ENCODE results near the gene TCIRG1. TPM values are rescaled to one million over a fixed set of nuclear protein-coding genes. Genes with fewer than 3 reads are reported as not detected.
A peak's percentile ranks its signal among the peaks of the same experiment; 100 is the strongest.

Gene TCIRG1
- total and polyA plus RNA-seq, 4 donors = 32.2 to 96.1 (median 44.5) TPM

DNA sequence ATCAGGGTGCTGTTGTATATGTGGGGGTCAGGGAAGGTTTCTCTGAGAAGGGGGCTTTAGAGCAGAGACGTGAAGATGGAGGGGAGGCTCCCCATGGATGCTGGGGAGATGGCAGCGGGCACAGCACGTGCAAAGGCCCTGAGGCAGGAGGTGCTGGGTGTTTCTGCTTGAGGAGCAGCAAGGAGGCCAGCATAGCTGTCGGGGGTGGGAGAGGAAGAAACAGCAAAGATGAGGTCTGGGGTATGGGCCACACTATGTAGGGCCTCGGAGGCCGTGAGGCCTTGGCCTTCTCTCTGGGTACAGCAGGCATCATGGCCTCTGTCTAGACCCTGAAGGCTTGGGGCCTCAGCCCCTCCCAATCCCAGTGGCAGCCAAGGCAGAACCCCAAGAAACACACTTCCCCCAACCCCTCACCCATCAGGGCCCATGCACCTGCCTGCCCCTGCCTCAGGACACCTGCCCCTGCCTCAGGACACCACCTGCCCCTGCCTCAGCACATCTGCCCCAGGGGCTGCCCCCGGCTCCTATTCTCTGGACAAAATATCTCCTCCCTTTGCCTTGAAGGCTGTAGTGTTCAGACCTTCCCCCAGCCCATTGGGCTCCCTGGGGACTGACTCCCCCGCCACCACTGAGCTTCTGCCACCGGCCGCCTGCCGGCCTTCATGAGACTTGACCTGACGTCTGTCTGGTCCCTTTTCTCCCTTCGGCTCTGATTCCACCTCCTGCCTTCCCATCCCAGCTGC, 22.5 kb upstream of the TCIRG1 start (continued):
- TF ChIP-seq JUND (IDR thresholded peaks at IDR 0.05) (no peak), YY1 (IDR thresholded peaks at IDR 0.05) (no peak), RXRA (IDR thresholded peaks at IDR 0.05) (no peak), ZBTB33 (IDR thresholded peaks at IDR 0.05) (no peak), HNF4A (conservative IDR thresholded peaks at IDR 0.05) (no peak), FOXA2 (IDR thresholded peaks at IDR 0.05) (no peak), TAF1 (conservative IDR thresholded peaks at IDR 0.05) (no peak), NR2F2 (IDR thresholded peaks at IDR 0.05) (no peak), FOXA1 (IDR thresholded peaks at IDR 0.05) (no peak)

- WGBS = 53% methylated on average over 16 of the region's 16 CpGs
- H3K27ac ChIP-seq (ENCODE audit: low read depth in 1 of 2, low read length in 2 of 2) = no peak overlapping the region
- no peak for DNase-seq (ENCODE audit: low spot score)
- no peaks in the 10 kb centered on the region for H3K36me3 ChIP-seq (ENCODE audit: control insufficient read depth in 4 of 4, insufficient read depth in 3 of 4, low read depth in 1 of 4, low read length in 3 of 4)
- H3K4me1 ChIP-seq (ENCODE audit: control insufficient read depth in 4 of 4, insufficient read depth in 4 of 4, low read length in 3 of 4) = peaks cover 1 to 12% (median 8%) of the 10 kb centered on the region in 4 donors
- H3K27me3 ChIP-seq (ENCODE audit: control insufficient read depth in 4 of 4, insufficient read depth in 4 of 4, low read length in 3 of 4) = no peaks in the 10 kb centered on the region
- H3K9ac ChIP-seq (ENCODE audit: low read depth in 1 of 2, low read length in 2 of 2) = no peak overlapping the region
- no peak overlapping the region for H3K4me3 ChIP-seq (ENCODE audit: low read depth in 1 of 3, low read length in 3 of 3)
- no peaks in the 10 kb centered on the region for H3K9me3 ChIP-seq (ENCODE audit: control insufficient read depth in 4 of 4, low read length in 3 of 4)
- TF ChIP-seq RXRA (IDR thresholded peaks at IDR 0.05) = peak in 1 of 2 donors; percentile 21
- no peak for TF ChIP-seq SP1 (IDR thresholded peaks at IDR 0.05)
- TF ChIP-seq HNF4A (conservative IDR thresholded peaks at IDR 0.05) = peak; percentile 19 to 20
- no peak for TF ChIP-seq GABPA (IDR thresholded peaks at IDR 0.05 in 1 of 2, conservative IDR thresholded peaks at IDR 0.05 in 1 of 2)
- TF ChIP-seq, protein P1, sequence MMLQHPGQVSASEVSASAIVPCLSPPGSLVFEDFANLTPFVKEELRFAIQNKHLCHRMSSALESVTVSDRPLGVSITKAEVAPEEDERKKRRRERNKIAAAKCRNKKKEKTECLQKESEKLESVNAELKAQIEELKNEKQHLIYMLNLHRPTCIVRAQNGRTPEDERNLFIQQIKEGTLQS (IDR thresholded peaks at IDR 0.05) = no peak
- no peak for TF ChIP-seq ZBTB33 (IDR thresholded peaks at IDR 0.05)
Measured at GRCh38 chr11:68016904-68017817, 21.7 kb upstream of the TCIRG1 start.

GRCh38 chr11:68017980-68018729, 20.7 kb upstream of the TCIRG1 start:
- H3K27ac ChIP-seq (ENCODE audit: low read depth in 1 of 2, low read length in 2 of 2) = no peak overlapping the region
- H3K27me3 ChIP-seq (ENCODE audit: control insufficient read depth in 4 of 4, insufficient read depth in 4 of 4, low read length in 3 of 4) = no peaks in the 10 kb centered on the region
- no peaks in the 10 kb centered on the region for H3K36me3 ChIP-seq (ENCODE audit: control insufficient read depth in 4 of 4, insufficient read depth in 3 of 4, low read depth in 1 of 4, low read length in 3 of 4)
- DNase-seq (ENCODE audit: low spot score) = no peak
- H3K9ac ChIP-seq (ENCODE audit: low read depth in 1 of 2, low read length in 2 of 2) = no peak overlapping the region
- TF ChIP-seq HNF4G (IDR thresholded peaks at IDR 0.05) (no peak), SP1 (IDR thresholded peaks at IDR 0.05) (no peak), MAX (IDR thresholded peaks at IDR 0.05) (no peak), FOXA1 (IDR thresholded peaks at IDR 0.05) (no peak), REST (IDR thresholded peaks at IDR 0.05) (no peak)
- H3K4me3 ChIP-seq (ENCODE audit: low read depth in 1 of 3, low read length in 3 of 3) = no peak overlapping the region
- 85% methylated on average over 27 of the region's 27 CpGs for WGBS
- peaks cover 1 to 12% (median 8%) of the 10 kb centered on the region in 4 donors for H3K4me1 ChIP-seq (ENCODE audit: control insufficient read depth in 4 of 4, insufficient read depth in 4 of 4, low read length in 3 of 4)
- no peaks in the 10 kb centered on the region for H3K9me3 ChIP-seq (ENCODE audit: control insufficient read depth in 4 of 4, low read length in 3 of 4)
